Forelimb muscle (tissue), 1 donor: ENCODE results near the gene CCDC192. TPM values are rescaled to one million over a fixed set of nuclear protein-coding genes. Genes with fewer than 3 reads are reported as not detected.
"Not testable (repeated sequence)": the region's sequence is repeated elsewhere in the genome, so short reads cannot be mapped to it uniquely, and the experiment has no call there.

ENCODE experiments used
- DNase-seq: peaks from one replicate; pipeline ENCODE4 v3.0.0-alpha.2; 2013; ENCODE audit warnings: low read depth
- polyA plus RNA-seq: library from polyadenylated mRNA; unstranded; fragments of 120-200 nt; gene quantifications from one replicate; pipeline ENCODE4 v1.2.1, GENCODE V29; 2013; ENCODE audit not compliant: insufficient read length

Gene CCDC192
- polyA plus RNA-seq, 1 donor, result 0.48 TPM

GRCh38 chr5:127846884-127847283 lies 143.7 kb downstream of the CCDC192 start:
- no peak for DNase-seq

GRCh38 chr5:127847641-127848040 lies 144.4 kb downstream of the CCDC192 start:
- not testable (repeated sequence) for DNase-seq

GRCh38 chr5:127848098-127848497 lies 144.9 kb downstream of the CCDC192 start:
- no peak for DNase-seq

GRCh38 chr5:127849408-127849807 lies 146.2 kb downstream of the CCDC192 start:
- no peak for DNase-seq

GRCh38 chr5:127849891-127850290 lies 146.7 kb downstream of the CCDC192 start:
- DNase-seq, result no peak

- no peak for DNase-seq
Measured at GRCh38 chr5:127851964-127852363, 148.8 kb downstream of the CCDC192 start.

GRCh38 chr5:127854520-127854919 lies 151.3 kb downstream of the CCDC192 start:
- DNase-seq, result no peak

GRCh38 chr5:127856292-127856691 lies 153.1 kb downstream of the CCDC192 start:
- DNase-seq, result no peak

GRCh38 chr5:127858116-127858784 lies 155.1 kb downstream of the CCDC192 start:
- DNase-seq, result no peak

- DNase-seq, result no peak
Measured at GRCh38 chr5:127860291-127860690, 157.1 kb downstream of the CCDC192 start.

- DNase-seq, result no peak
Measured at GRCh38 chr5:127863161-127863560, 160.0 kb downstream of the CCDC192 start.

- no peak for DNase-seq
Measured at GRCh38 chr5:127863610-127864395, 160.6 kb downstream of the CCDC192 start.

- DNase-seq, result no peak
Measured at GRCh38 chr5:127864511-127864910, 161.3 kb downstream of the CCDC192 start.

- no peak for DNase-seq
Measured at GRCh38 chr5:127865273-127865672, 162.1 kb downstream of the CCDC192 start.

GRCh38 chr5:127867022-127867783 lies 164.0 kb downstream of the CCDC192 start:
- DNase-seq, result no peak

- no peak for DNase-seq
Measured at GRCh38 chr5:127870914-127871313, 167.7 kb downstream of the CCDC192 start.

- DNase-seq, result no peak
Measured at GRCh38 chr5:127871503-127872153, 168.4 kb downstream of the CCDC192 start.

- DNase-seq, result no peak
Measured at GRCh38 chr5:127872494-127872893, 169.3 kb downstream of the CCDC192 start.

GRCh38 chr5:127875235-127876021 lies 172.2 kb downstream of the CCDC192 start:
- DNase-seq, result no peak

GRCh38 chr5:127876384-127876783 lies 173.2 kb downstream of the CCDC192 start:
- DNase-seq, result no peak

- no peak for DNase-seq
Measured at GRCh38 chr5:127878174-127878750, 175.1 kb downstream of the CCDC192 start.
